Measurements from ENCODE around the gene ARHGAP35.
A peak's percentile ranks its signal among the peaks of the same experiment; 100 is the strongest.
"Not testable (repeated sequence)": the region's sequence is repeated elsewhere in the genome, so short reads cannot be mapped to it uniquely, and the experiment has no call there.

Gene ARHGAP35

GRCh38 chr19:46862503-46862834, 1.7 kb downstream of the ARHGAP35 start:
- Histone ChIP-seq H3K4me2 (ENCODE audit: low read length) (peak overlapping the region; percentile 86), H3K4me3 (ENCODE audit: low read length) (peak overlapping the region; percentile 97), H3K36me3 (ENCODE audit: insufficient read depth, low read length) (no peaks in the 10 kb centered on the region), H3K27me3 (ENCODE audit: control insufficient read depth, insufficient read depth, low read length) (no peaks in the 10 kb centered on the region), H3K9ac (ENCODE audit: low read depth, low read length) (peak overlapping the region; percentile 82), H3K9me3 (replicated peaks; ENCODE audit: low read length) (no peaks in the 10 kb centered on the region), H3K4me1 (ENCODE audit: control insufficient read depth, insufficient read depth, low read length) (peaks cover 52% of the 10 kb centered on the region)

GRCh38 chr19:46862974-46863632, 2.3 kb downstream of the ARHGAP35 start:
- Histone ChIP-seq H3K4me3 (ENCODE audit: low read length) (peak overlapping the region; percentile 97), H3K4me1 (ENCODE audit: control insufficient read depth, insufficient read depth, low read length) (peaks cover 54% of the 10 kb centered on the region), H3K36me3 (ENCODE audit: insufficient read depth, low read length) (no peaks in the 10 kb centered on the region), H3K9me3 (replicated peaks; ENCODE audit: low read length) (no peaks in the 10 kb centered on the region), H3K27me3 (ENCODE audit: control insufficient read depth, insufficient read depth, low read length) (no peaks in the 10 kb centered on the region), H3K4me2 (ENCODE audit: low read length) (peak overlapping the region; percentile 86), H3K9ac (ENCODE audit: low read depth, low read length) (peak overlapping the region; percentile 82)

GRCh38 chr19:46863818-46864629, 3.2 kb downstream of the ARHGAP35 start:
- Histone ChIP-seq H3K9me3 (replicated peaks; ENCODE audit: low read length) (no peaks in the 10 kb centered on the region), H3K4me1 (ENCODE audit: control insufficient read depth, insufficient read depth, low read length) (peaks cover 54% of the 10 kb centered on the region), H3K4me2 (ENCODE audit: low read length) (peak overlapping the region; percentile 86), H3K27me3 (ENCODE audit: control insufficient read depth, insufficient read depth, low read length) (no peaks in the 10 kb centered on the region), H3K9ac (ENCODE audit: low read depth, low read length) (peak overlapping the region; percentile 82), H3K4me3 (ENCODE audit: low read length) (peak overlapping the region; percentile 97), H3K36me3 (ENCODE audit: insufficient read depth, low read length) (no peaks in the 10 kb centered on the region)

- peaks cover 49% of the 10 kb centered on the region for H3K4me1 ChIP-seq (ENCODE audit: control insufficient read depth, insufficient read depth, low read length)
These were observed 5.8 kb downstream of the ARHGAP35 start for GRCh38 chr19:46866407-46867136.

GRCh38 chr19:46867170-46867569, 6.4 kb downstream of the ARHGAP35 start:
- peaks cover 49% of the 10 kb centered on the region for H3K4me1 ChIP-seq (ENCODE audit: control insufficient read depth, insufficient read depth, low read length)
- no peaks in the 10 kb centered on the region for H3K36me3 ChIP-seq (ENCODE audit: insufficient read depth, low read length)
- peak overlapping the region; percentile 17 for H3K4me3 ChIP-seq (ENCODE audit: low read length)
- peak overlapping the region; percentile 60 for H3K4me2 ChIP-seq (ENCODE audit: low read length)
- H3K9me3 ChIP-seq (replicated peaks; ENCODE audit: low read length) = no peaks in the 10 kb centered on the region
- no peaks in the 10 kb centered on the region for H3K27me3 ChIP-seq (ENCODE audit: control insufficient read depth, insufficient read depth, low read length)
- peak overlapping the region; percentile 0 for H3K9ac ChIP-seq (ENCODE audit: low read depth, low read length)

More at GRCh38 chr19:46866407-46867136, 5.8 kb downstream of the ARHGAP35 start:
- Histone ChIP-seq H3K4me2 (ENCODE audit: low read length) (peak overlapping the region; percentile 60), H3K36me3 (ENCODE audit: insufficient read depth, low read length) (no peaks in the 10 kb centered on the region), H3K4me3 (ENCODE audit: low read length) (peak overlapping the region; percentile 33), H3K9me3 (replicated peaks; ENCODE audit: low read length) (no peaks in the 10 kb centered on the region), H3K9ac (ENCODE audit: low read depth, low read length) (peak overlapping the region; percentile 0), H3K27me3 (ENCODE audit: control insufficient read depth, insufficient read depth, low read length) (no peaks in the 10 kb centered on the region)

- peaks cover 42% of the 10 kb centered on the region for H3K4me1 ChIP-seq (ENCODE audit: control insufficient read depth, insufficient read depth, low read length)
These were observed 7.4 kb downstream of the ARHGAP35 start for GRCh38 chr19:46868025-46868802.

GRCh38 chr19:46871173-46871572, 10.4 kb downstream of the ARHGAP35 start:
- not testable (repeated sequence) for H3K4me3 ChIP-seq (ENCODE audit: low read length); H3K9me3 ChIP-seq (replicated peaks; ENCODE audit: low read length); H3K9ac ChIP-seq (ENCODE audit: low read depth, low read length); H3K27me3 ChIP-seq (ENCODE audit: control insufficient read depth, insufficient read depth, low read length); H3K36me3 ChIP-seq (ENCODE audit: insufficient read depth, low read length); H3K4me2 ChIP-seq (ENCODE audit: low read length)
- peaks cover 15% of the 10 kb centered on the region for H3K4me1 ChIP-seq (ENCODE audit: control insufficient read depth, insufficient read depth, low read length)

More at GRCh38 chr19:46868025-46868802, 7.4 kb downstream of the ARHGAP35 start:
- H3K36me3 ChIP-seq (ENCODE audit: insufficient read depth, low read length) = peaks cover 4% of the 10 kb centered on the region
- H3K4me3 ChIP-seq (ENCODE audit: low read length) = no peak overlapping the region
- H3K9ac ChIP-seq (ENCODE audit: low read depth, low read length) = no peak overlapping the region
- no peaks in the 10 kb centered on the region for H3K9me3 ChIP-seq (replicated peaks; ENCODE audit: low read length)
- no peaks in the 10 kb centered on the region for H3K27me3 ChIP-seq (ENCODE audit: control insufficient read depth, insufficient read depth, low read length)
- no peak overlapping the region for H3K4me2 ChIP-seq (ENCODE audit: low read length)

- no peak overlapping the region for H3K4me2 ChIP-seq (ENCODE audit: low read length)
- H3K36me3 ChIP-seq (ENCODE audit: insufficient read depth, low read length) = peaks cover 7% of the 10 kb centered on the region
- no peak overlapping the region for H3K9ac ChIP-seq (ENCODE audit: low read depth, low read length)
- H3K9me3 ChIP-seq (replicated peaks; ENCODE audit: low read length) = no peaks in the 10 kb centered on the region
- no peaks in the 10 kb centered on the region for H3K27me3 ChIP-seq (ENCODE audit: control insufficient read depth, insufficient read depth, low read length)
- peaks cover 2% of the 10 kb centered on the region for H3K4me1 ChIP-seq (ENCODE audit: control insufficient read depth, insufficient read depth, low read length)
- no peak overlapping the region for H3K4me3 ChIP-seq (ENCODE audit: low read length)
These were observed 12.2 kb downstream of the ARHGAP35 start for GRCh38 chr19:46872967-46873366.

GRCh38 chr19:46875234-46875633, 14.4 kb downstream of the ARHGAP35 start:
- Histone ChIP-seq H3K4me3 (ENCODE audit: low read length) (no peak overlapping the region), H3K9me3 (replicated peaks; ENCODE audit: low read length) (no peaks in the 10 kb centered on the region), H3K4me2 (ENCODE audit: low read length) (no peak overlapping the region)

GRCh38 chr19:46875657-46876056, 14.9 kb downstream of the ARHGAP35 start:
- Histone ChIP-seq H3K27me3 (ENCODE audit: control insufficient read depth, insufficient read depth, low read length) (no peaks in the 10 kb centered on the region), H3K4me2 (ENCODE audit: low read length) (no peak overlapping the region), H3K9ac (ENCODE audit: low read depth, low read length) (no peak overlapping the region), H3K4me1 (ENCODE audit: control insufficient read depth, insufficient read depth, low read length) (peaks cover 26% of the 10 kb centered on the region), H3K4me3 (ENCODE audit: low read length) (no peak overlapping the region), H3K36me3 (ENCODE audit: insufficient read depth, low read length) (peaks cover 7% of the 10 kb centered on the region), H3K9me3 (replicated peaks; ENCODE audit: low read length) (no peaks in the 10 kb centered on the region)

More at GRCh38 chr19:46875234-46875633, 14.4 kb downstream of the ARHGAP35 start:
- Histone ChIP-seq H3K4me1 (ENCODE audit: control insufficient read depth, insufficient read depth, low read length) (peaks cover 23% of the 10 kb centered on the region), H3K36me3 (ENCODE audit: insufficient read depth, low read length) (peaks cover 7% of the 10 kb centered on the region), H3K9ac (ENCODE audit: low read depth, low read length) (no peak overlapping the region), H3K27me3 (ENCODE audit: control insufficient read depth, insufficient read depth, low read length) (no peaks in the 10 kb centered on the region)
